ENCODE results near the gene MANSC1. TPM values are rescaled to one million over a fixed set of nuclear protein-coding genes. Genes with fewer than 3 reads are reported as not detected.
A peak's percentile ranks its signal among the peaks of the same experiment; 100 is the strongest.

MANSC1 gene
- total and polyA plus RNA-seq, 2 donors (not counting 1 experiment from before 2014, with no cell fraction given), result 0.09 to 0.32 TPM

DNA sequence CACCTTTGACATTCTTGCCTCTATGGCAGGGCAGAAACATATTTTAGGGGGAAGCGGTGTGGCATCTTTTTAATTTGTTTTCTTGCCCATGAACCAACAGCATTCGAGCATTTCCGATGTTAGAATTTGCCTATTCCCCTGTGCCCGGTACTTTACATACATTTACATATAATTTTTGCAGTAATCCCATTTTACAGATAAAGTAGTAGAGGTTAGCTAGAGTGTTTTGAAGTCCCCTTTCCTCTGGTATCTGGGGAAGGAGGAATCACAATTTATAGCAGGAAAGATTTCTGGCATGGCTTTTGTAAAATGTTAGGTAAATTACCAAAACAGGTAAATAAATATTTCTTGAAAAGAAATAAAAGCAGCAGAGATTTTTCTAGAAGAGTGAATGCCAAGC lies 8.5 kb upstream of the MANSC1 start:
- no CpG with 5 or more reads among the region's 4 CpGs for WGBS (ENCODE audit: insufficient coverage)
- POLR2A ChIA-PET, result interaction anchor here (1.1 to 3.3 kb wide), 4 partner anchors 8 to 366 kb away, joined by 3 to 54 read pairs (median 32); partner anchors contain the start of genes CDKN1B and GPR19
- no peaks in the 10 kb centered on the region for H3K9me3 ChIP-seq (ENCODE audit: control extremely low read depth in 1 of 3, control insufficient read depth in 2 of 3, insufficient read depth in 1 of 3, low read length in 2 of 3)
- peak overlapping the region; percentile 80 for H3K4me2 ChIP-seq (replicated peaks; ENCODE audit: low read depth, low read length, poor library complexity, severe bottlenecking)
- no peak overlapping the region for H2AFZ ChIP-seq (ENCODE audit: insufficient read depth, low read depth, low read length, poor library complexity, severe bottlenecking)
- Mint-ChIP-seq H3K27ac (peak overlapping the region; percentile 94), H3K4me3 (peak overlapping the region; percentile 92), H3K9me3 (ENCODE audit: insufficient read depth) (no peaks in the 10 kb centered on the region), H3K27me3 (no peaks in the 10 kb centered on the region), H3K4me1 (peaks cover 31% of the 10 kb centered on the region)
- CTCF ChIA-PET, result interaction anchor here (0.9 to 5.4 kb wide), 12 partner anchors 9 to 431 kb away, joined by 3 to 47 read pairs (median 6); partner anchors contain the start of gene CREBL2
- H3K9ac ChIP-seq (ENCODE audit: low read length), result peak overlapping the region; percentile 83
- peaks cover 0 to 4% of the 10 kb centered on the region in 2 experiments for H3K36me3 ChIP-seq (replicated peaks in 1 of 2; ENCODE audit: control extremely low read depth in 1 of 2, control insufficient read depth in 1 of 2, extremely low read depth in 1 of 2, insufficient read depth in 2 of 2, low read length in 1 of 2)
- H3K27me3 ChIP-seq (replicated peaks in 1 of 4; ENCODE audit: control extremely low read depth in 1 of 4, control insufficient read depth in 3 of 4, insufficient read depth in 4 of 4, low read length in 3 of 4), result no peaks in the 10 kb centered on the region
- peak overlapping the region; percentile 91 to 95 for H3K27ac ChIP-seq (ENCODE audit: low read length in 2 of 2)
- H3K79me2 ChIP-seq (ENCODE audit: control insufficient read depth, insufficient read depth, low read length), result peaks cover 48% of the 10 kb centered on the region
- H4K20me1 ChIP-seq (ENCODE audit: control insufficient read depth, insufficient read depth, low read length, poor library complexity, severe bottlenecking), result no peaks in the 10 kb centered on the region
- peaks cover 21 to 25% of the 10 kb centered on the region in 2 donors for H3K4me1 ChIP-seq (ENCODE audit: control insufficient read depth in 2 of 2, insufficient read depth in 2 of 2, low read length in 2 of 2)
- TF ChIP-seq EZH2 (IDR thresholded peaks at IDR 0.05; ENCODE audit: borderline replicate concordance, insufficient read depth, low read depth, low read length, poor library complexity, severe bottlenecking), result no peak
- TF ChIP-seq, protein P1, sequence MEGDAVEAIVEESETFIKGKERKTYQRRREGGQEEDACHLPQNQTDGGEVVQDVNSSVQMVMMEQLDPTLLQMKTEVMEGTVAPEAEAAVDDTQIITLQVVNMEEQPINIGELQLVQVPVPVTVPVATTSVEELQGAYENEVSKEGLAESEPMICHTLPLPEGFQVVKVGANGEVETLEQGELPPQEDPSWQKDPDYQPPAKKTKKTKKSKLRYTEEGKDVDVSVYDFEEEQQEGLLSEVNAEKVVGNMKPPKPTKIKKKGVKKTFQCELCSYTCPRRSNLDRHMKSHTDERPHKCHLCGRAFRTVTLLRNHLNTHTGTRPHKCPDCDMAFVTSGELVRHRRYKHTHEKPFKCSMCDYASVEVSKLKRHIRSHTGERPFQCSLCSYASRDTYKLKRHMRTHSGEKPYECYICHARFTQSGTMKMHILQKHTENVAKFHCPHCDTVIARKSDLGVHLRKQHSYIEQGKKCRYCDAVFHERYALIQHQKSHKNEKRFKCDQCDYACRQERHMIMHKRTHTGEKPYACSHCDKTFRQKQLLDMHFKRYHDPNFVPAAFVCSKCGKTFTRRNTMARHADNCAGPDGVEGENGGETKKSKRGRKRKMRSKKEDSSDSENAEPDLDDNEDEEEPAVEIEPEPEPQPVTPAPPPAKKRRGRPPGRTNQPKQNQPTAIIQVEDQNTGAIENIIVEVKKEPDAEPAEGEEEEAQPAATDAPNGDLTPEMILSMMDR (IDR thresholded peaks at IDR 0.05), result no peak
- intact Hi-C loops (cut with micrococcal nuclease), result loop anchor here (5.0 to 10.0 kb wide), 5 partner anchors 289 to 706 kb away; partner anchors contain the start of gene HEBP1
- ATAC-seq (ENCODE audit: low read depth) (no peak), DNase-seq (no peak)
- peak overlapping the region in 3 of 5 experiments; percentile 74 to 93 (median 81) for H3K4me3 ChIP-seq (ENCODE audit: control extremely low read depth in 1 of 5, extremely low read depth in 1 of 5, insufficient read depth in 1 of 5, low read depth in 2 of 5, low read length in 4 of 5)

Data from B cell (primary cell).